Ovary (tissue), 3 donors: Measurements from ENCODE around the gene KLF13.

Source experiments
- CTCF ChIP-seq, 3 donors: fragments of 450-650 bp in 2 of 3; fragments of 200-600 bp in 1 of 3; IDR thresholded peaks; one replicate each; pipeline versions ENCODE4 v1.5.1 to v1.8.0; 2016 to 2022; ENCODE audit warnings: antibody characterized with exemption in 3 of 3, mild to moderate bottlenecking in 1 of 3
- EP300 ChIP-seq: sonication (generic); formaldehyde crosslinking; IDR thresholded peaks from one replicate; pipeline ENCODE4 v1.6.1; 2017; ENCODE audit warnings: antibody characterized with exemption
- POLR2A ChIP-seq: fragments of 450-650 bp; IDR thresholded peaks from one replicate; pipeline ENCODE4 v1.6.1; 2017; ENCODE audit warnings: antibody characterized with exemption, mild to moderate bottlenecking, moderate library complexity
- donor health status: DM: no; HTN: no; CAD: no.

- TF ChIP-seq CTCF (IDR thresholded peaks at IDR 0.05) (no peak), EP300 (no peak), POLR2A (no peak)
These were observed 14.4 kb downstream of the KLF13 start for GRCh38 chr15:31341071-31341470.
